CD4-positive, alpha-beta T cell treated with Interleukin-17A for 1 hour (primary cell): ENCODE measurements around the gene AGAP1.

Experiments
- DNase-seq: peaks from one replicate; pipeline ENCODE4 v3.0.0-alpha.2; 2020

Gene AGAP1

DNA sequence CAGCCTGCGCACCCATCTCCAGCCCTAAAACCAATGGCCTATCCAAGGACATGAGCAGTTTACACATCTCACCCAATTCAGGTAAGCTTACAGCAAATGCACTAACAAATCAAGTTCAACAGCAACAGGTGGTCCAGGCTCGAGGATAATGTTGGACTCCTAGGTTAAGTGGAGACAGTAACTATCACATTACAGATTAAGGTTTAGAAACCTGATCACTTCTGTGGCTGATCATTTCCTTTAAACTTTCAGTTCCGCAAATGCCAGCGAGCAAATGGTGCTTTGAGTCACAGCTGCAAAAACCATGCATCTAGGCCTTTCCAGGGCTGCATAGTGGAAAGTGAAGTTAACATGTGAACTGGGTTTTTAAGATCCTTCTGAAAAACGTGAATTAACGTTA is 415.0 kb downstream of the AGAP1 start:
- no peak for DNase-seq

DNA sequence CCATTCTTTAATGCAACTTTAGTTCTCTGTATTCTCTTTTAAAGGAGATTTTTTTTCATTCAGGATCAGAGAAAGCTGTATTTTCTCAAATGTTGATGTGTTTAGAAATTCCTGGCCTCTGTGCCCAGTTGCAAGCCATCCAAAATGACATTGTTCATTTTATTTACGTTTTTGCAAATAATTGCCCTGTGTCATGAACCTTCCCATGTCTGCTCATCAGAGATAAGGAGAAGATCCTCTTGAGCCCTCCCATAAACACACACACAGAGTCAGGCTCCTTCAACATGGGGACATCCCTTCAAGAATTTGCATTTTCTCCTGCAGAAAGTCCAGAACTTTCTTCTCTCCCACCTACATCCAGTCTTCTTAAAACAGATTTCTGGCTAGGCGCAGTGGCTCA is 415.5 kb downstream of the AGAP1 start:
- DNase-seq: no peak

DNA sequence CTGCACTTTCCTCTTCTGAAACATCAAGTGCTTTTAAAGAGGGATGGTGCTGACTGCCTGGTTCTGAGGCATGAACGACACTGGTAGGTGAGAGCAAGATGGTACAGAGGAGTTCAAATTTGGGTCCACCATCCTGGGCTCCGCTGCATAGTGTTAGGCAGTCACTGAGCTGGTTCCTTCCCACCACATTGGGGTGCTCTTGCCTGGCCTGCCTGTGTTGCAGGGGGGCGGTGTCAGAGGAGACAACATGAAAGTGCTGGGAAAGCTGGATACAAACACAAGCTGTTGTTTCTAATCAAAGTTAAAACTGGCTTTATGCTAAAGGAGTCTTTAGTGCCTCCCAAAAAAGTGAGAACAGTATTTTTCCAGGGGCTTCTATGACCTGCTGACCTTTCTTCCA is 416.2 kb downstream of the AGAP1 start:
- DNase-seq: no peak

DNA sequence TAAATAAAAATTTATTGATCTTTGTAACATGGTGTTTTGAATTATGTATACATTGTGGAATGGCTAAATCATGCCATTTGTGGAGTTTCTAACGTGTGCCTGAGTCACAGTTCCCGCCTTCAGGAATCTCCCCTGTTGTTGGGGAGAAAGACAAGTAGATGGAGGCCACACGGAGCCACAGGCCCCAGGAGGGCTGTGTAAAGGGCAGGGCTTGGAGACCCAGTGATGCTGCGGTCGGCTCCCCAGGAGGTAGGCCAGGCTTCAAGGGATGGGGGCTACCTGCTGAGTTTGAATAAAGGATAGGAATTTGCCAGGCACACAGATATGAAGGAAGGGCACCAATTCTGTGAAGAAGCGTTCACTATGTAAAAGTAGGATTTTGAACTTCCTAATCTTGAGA is 417.3 kb downstream of the AGAP1 start:
- no peak for DNase-seq

DNA sequence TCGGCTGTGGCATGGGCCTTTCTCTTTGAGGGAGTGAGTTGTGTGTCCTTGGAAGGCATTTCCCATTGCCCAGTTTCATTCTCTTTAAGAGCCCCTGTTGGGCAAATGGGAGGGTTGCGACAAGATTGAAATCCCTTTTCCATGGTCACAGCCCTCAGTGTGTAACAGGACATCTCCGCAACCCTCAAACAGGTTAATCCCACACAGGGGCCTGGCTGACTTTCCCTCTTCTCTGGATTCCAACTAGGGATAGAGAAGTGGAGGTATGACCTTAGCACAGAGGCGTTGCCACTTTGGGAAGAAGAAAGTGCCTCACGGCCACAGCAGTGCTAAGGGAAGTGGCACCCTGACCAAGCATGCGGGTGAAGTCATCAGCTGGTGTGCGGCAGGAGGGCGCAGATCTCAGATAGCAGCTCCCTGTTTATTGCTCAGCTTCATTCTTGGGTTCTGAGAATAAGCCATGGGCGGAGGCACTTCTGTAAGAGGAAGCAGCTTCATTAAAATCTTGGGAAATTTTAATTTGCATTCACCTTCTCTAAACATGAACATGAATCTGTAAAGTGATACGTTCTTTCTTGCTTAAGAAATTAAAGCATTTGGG is 417.9 kb downstream of the AGAP1 start:
- no peak for DNase-seq

DNA sequence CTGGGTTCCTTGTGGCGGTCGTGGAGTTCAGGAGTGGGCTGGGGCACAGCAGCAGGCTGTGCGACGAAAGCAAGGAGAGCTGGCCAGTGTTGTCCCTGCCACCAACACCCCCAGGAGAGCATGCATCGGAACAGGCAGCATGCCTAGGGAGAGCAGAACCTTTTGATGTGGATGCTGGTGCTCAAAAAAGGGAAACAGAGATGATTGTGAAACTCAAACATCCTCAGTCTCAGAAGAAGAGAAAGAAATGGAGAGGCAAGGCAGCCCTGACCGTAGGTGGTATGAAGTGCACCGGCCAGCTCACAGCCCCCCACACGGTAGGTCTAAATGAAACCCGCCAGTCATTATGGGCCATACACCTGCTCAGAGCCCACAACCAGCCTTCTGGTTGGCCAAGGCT is 420.9 kb downstream of the AGAP1 start:
- DNase-seq: no peak

DNA sequence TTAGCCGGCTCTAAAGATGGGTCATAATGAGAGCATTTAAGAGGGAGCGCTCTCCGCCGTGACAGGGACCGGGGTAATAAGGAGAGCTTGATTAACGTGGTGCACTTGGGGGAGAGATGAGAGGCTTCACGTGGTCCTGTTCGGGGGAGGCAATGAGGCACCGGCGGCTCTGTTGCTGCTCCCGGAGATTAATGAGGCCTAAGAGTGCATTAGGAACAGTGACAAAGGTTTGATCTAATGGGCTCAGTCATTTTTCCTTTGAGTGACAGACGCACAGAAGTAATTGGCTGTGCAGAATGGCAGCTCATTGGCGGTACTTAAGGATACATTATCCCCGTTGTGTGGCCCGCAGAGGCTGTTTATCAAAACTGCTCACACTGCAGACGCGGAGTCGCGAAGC is 423.7 kb downstream of the AGAP1 start:
- no peak for DNase-seq

DNA sequence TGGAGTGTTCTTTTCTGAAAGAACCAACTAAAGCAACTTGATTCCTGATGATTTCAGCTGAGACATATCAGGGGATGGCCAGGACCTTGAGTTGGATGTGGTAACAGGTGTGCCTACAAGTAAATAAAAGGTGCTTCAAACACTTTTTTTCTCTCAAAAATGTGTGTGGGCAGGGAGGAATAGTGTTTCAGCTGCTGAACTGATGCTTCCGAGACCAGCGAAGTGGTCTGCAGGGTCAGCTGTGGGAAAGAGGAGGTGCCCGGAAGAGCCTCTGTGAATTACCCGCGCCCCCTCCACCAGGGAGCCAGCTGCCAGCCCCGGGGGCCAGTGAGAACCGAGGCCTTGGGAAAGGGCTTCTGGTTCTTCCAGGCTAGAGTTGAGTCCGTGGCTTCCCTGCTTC is 425.0 kb downstream of the AGAP1 start:
- no peak for DNase-seq

DNA sequence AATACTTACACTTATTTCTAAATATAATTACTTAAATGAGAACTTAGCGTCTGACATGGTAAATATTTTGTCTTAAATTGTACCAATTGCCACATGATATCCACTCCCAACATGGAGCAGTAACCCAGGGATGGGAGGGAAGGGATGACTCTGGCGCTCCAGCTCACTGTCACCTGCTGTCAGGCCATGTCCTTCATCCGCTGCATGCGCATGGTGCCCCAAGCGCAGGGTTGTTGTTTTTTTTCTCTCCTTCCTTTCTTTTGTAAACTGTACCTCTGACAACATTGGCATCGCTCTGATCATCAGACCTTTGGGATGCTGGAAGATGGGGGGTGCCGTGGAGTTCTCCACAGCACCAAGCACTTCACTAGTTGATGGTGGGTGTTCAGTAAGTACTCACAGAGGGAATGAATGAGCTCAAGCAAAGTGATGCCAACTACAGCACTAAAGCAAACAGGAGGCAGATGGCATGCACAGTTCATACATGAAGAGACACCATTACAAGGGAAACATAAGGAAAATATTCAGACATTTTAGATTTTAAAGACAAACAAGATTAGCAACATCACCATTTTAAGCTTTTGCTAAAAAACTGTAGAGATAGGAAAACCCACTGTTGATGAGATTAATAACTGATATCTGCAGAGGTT is 426.5 kb downstream of the AGAP1 start:
- DNase-seq: no peak

DNA sequence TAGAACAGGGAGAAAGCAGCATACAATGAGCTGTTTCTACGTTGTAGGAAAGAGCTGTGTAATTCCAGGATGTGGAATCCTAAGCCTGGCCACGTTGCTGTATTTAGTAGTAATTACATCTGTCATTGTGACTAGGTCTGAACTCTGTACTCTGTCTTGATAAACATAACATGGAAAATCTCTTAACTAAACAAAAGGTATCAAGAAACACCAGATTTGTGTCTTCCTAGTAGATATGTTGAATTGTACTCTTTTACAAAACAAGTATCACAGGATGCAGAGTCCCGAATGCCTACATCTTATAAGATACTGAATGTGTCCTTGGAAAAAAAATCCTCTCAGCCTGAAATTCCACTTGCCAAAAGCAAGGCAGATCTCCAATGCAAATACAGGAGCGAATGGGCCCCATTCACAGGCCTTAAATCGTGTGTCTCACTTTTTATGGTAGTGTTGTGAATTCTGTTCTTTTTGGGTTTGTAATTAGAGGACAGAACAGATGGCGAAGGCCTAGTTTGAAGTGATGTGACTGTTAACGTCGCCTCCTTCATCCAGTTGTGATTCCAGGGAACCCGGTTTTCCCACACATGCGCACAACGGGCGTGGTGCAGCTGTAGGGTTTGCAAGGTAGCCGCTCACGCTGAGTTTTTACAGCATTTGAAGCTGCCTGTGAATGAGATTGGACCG is 427.8 kb downstream of the AGAP1 start:
- no peak for DNase-seq

DNA sequence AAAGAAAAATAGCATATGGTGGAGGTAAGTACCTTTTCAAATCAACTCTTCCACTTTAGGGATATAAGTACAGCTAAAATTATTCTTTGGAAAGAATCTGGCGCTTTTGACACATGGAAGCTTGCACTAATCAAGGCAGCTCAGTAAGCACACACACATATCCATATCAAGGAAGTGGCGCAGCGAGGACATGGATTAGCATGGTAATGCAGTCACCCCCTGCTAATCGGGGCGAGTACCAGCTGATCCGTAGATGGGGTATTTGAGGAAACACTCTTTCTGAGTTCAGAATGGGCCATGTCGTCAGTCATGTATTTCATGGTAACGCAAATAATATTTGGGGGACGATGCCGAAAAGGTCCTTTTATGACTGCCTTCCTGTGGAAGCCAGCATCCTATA is 429.0 kb downstream of the AGAP1 start:
- DNase-seq: no peak

DNA sequence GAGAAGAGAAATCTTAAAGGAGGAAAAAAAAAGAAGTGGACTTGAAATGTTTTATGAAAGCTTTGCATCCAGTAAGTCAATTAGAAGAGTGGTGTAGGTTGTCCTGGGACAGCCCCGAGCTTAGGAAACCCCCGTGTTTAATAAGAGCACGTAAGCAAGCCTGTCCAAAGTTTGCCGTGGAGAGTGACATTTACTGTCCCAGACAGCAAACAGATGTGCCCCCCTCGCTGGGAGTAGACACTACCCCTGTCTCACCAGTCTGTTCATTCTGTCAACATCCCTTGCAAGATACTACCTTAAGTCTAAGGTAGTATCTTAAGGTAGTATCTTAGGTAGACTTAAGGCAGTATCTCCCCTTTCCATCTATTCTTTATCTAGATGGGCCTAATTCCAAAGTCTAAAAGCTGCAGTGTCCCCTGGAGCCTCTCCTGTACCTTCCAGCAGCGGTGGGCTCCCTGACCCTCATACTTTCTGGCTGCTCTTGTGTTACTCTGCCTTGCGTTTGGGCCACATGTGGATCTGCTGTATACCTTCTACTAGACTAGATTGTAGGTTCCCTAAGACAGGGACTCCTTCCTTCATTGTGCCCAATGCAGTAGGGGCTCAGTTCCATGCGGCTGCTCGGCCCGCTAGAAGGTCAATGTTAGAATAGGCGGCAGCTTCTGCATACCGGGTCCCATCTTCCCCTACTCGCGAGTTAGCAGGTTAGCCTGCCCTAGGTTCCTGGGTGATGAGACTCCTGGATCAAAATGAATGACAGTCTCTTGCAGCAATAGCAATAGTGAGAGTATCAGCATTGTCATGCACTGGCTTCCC is 430.2 kb downstream of the AGAP1 start:
- no peak for DNase-seq

DNA sequence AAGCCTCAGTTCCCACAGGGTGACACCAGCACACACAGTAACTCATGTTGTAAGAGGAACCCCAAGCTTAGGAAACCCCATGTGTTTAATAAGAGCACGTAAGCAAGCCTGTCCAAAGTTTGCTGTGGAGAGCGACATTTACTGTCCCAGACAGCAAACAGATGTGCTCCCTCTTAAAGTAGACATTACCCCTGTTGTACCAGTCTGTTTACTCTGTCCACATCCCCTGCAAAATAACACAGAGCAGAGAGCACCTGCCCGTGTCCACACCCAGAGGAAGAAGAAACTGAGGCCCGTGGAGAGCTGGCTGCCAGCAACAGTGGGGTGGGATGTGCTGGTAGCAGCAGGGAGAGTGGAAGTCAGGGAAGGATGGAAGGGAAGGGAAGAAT is 430.8 kb downstream of the AGAP1 start:
- DNase-seq: no peak

DNA sequence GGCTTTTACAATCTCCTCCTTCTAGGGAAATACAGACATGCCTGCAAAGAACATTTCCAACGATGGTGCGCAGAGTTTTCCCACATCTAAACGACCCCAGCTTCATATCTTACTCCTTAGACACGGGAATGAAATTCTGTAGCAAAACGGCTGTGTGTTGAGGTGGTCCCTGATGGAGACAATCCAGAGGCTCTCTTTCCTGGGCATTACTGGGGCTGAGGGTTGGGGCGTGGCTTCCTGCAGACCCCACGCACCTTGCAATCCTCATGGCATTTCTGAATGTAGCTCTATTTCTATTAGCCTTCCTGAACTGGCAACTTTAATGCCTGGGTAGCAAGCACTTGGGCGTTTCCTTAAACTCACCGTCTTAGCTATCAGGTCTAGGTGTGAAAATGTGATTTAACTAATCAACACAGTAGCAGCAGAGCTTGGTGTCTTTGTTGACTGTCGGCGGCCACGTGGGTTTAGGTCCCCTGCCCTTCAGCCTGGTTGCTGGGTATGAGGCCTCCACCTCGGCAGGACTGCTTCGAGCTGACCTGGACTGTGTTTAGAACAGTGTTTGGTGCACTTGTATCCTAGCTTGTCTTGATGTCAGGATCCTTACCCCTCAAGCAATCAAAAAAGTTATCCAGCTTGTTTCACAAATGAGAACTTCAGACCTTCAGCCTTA is 431.5 kb downstream of the AGAP1 start:
- DNase-seq: no peak

DNA sequence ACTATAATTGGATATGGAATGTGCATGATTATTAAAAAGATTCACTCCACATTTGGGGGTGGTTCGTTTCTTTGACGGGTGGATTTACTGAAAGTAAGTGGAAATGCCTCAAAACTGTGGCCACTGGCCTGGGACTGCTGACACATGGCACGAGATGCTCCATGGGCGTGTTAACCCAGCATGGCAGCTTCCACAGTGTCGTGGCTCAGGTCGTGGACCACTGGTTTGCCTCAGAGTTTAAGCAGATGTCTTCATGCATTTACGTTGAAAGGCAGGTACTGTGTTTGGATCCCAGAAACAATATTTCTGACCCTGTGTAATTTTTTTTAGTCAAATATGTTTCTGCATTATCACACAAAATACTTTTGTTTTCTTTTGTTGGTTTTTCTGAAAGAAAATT is 432.4 kb downstream of the AGAP1 start:
- DNase-seq: no peak

DNA sequence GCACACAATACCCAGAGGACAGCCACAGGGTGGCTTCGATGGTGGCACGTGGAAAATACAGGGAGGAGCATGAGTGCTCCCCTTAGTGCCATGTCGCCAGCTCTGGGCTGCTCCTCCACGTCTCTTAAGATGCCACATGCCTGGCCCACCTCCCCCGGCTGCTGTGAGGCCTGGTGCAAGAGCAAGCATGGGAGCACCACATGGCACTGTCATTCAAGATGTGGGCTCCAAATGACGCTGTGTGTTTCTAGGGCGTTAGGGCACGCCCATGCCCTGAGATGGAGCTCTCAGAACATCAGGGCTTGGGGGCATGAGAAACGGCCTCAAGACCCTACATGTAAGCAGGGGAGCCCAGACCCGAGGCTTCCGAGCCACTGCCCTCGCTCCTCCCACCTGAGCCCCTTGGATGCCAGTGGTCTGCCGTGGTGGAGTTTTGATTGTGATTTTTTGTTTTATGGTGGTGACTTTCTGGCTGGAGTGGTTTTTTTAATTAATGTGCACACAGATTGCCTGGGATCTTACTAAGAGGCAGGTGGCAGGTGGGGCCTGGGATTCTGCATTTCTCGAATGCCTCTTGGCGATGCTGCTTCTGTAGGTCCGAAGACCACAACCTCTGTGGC is 435.0 kb downstream of the AGAP1 start:
- DNase-seq: no peak

DNA sequence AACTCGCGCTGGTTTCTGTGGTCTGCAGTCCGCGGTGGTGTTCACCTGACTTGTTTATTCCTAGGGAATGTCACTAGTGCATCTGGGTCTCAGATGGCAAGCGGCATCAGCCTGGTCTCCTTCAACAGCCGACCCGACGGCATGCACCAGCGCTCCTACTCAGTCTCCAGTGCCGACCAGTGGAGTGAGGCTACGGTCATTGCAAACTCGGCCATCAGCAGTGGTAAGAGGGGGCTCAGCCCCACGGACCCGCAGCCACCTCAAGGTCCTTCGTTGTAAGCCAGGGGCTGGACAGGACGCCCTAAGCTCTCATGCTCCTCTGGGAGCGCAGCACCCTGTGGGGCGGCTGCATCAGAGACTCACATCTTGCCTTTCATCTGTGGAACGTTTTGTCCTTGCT is 436.9 kb downstream of the AGAP1 start:
- no peak for DNase-seq

DNA sequence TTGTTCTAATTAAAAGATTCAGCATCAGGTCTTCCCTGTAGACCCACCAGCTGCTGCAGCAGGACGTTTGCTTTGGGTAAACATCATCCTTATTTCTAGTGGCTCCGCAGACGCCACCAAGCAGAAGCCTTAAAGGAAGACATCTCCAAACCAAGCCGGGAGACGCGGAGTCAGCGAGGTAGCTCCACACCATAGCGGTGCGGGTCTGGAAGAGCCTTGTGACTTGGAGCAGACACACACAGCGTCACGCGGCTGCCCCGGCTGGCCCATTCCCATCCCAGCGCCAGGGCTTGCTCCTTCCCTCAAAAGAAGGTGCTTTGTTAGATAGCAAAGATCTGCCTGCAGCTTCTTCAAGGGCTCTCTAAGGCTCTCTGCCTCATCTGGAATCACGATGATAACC is 437.8 kb downstream of the AGAP1 start:
- no peak for DNase-seq

DNA sequence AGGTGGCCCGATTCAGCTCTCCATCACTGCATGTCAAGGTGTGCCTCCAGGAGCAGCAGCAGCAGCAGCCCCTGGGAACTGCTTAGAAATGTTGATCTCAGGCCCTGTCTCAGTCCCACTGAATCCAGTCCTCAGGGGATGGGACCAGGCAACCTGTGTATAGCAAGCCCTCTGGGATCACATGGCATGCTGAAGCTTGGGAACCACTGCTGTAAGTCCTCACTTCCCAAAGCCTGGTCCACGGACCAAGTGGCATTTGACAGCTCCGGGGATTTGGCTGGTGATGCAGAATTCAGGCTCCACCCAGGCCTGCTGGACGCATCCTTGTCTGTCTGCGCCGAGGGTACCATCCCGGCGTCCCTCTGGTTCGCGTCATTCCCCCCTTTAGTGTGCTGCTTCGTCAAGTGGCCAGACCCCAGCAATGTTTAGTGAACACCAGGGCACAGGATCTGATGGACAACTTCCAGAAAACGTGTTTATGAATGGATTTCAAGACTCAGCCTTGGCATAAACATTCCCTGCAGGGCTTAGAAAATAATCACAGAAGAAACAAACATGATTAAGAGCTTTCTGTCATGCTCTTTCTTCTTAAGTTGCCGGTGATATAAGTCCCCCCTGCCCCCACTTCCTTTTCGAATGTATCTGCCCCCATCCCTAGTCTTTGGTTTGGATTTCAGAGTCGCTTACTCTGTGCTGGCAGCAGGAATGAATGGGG is 440.4 kb downstream of the AGAP1 start:
- DNase-seq: no peak

DNA sequence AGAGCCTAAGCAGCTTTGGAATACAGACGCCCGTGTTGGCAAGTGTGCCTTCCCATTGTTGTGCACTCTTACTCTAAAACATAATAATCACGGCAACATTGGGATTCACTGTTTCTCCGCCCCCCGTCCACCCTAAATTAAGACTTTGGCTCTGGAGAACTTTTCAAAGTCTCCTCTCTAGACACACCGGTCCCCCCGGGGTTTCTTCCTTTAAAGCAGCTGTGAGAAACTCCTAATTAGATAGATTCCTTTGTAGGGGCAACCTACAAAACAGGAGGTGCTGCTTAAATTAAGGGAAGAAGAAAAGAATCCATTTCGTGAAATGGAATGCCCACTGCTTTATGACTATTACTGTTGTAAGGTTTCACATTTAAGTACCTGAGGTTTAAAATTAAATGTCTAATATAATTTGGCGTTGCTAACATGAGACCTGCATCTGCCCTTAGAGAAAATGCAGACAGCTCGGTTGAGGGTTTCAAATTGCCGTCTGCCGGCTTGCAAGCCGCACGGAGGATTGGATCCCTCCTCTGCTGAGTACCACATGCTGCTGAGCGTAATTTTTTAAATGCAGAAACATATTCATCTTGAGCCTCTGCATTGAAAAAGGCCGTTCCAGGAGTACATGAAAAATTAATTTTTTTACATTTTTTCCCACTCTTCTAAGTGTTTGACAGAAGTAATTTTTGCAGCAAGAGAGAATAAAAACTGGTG is 441.1 kb downstream of the AGAP1 start:
- DNase-seq: no peak

DNA sequence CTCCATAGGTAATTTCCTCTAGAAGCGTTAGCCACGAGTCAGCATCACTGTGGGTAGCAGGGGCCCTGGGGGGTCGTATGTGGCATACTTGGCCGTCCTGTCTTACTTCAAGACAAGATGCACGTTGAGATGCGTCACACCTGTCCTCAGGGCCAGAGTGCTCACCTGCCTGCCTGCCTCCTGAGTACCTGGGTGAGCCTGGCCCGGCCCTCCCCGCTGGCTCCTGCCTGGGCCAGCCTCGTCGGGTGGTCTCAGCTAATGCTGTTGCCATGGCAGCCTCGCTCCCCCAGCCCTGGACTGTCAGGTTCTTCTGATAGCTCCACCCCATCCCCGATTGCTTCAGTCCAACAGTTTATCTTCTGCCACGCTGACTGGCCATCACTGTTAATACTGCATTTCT is 441.9 kb downstream of the AGAP1 start:
- DNase-seq: no peak
